ENCODE measurements around the gene SALL2. TPM values are rescaled to one million over a fixed set of nuclear protein-coding genes. Genes with fewer than 3 reads are reported as not detected.

Gene SALL2
- total RNA-seq, 1 experiment from 2014 or later, result 287 TPM

DNA sequence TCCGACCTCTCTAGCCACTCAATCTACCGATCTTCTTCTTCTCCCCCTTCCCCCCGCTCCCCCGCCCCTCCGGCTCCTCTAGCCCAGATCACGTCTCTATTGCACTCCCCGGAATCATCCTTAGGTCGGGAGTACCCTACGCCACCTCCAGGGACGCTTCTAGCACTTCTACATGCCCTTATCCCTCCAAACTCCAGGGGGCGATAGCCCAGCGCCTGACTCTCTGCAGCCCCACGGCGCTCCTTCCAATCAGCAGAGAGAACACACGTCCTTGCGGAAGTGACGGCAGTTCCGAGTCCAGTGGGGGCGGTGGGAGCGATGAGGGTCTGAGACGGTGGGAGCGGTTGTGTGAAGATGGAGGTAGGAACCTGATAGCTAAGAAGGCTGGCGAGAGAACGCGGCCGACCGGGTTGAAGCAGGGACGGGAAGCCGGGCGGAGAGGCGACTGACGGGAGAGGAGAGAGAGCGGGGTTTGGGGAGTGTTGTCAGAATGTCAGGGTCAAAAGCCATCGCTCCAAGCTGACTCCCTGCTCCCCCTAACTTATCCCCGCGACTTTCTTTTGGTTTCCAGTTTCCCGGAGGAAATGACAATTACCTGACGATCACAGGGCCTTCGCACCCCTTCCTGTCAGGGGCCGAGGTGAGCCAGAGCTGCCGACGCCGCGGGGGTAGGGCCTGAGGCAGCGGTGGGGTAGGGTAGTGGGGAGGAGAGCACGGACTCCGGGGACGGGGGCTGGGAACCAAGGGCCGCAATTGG, 49.0 kb downstream of the SALL2 start, which contains the start of the genes RAB2B and TOX4:
TSS of gene RAB2B (minus strand) at position 35 of the 757 bp plus-strand sequence. CDS start 87 bp downstream, outside the sequence.
TSS of gene TOX4 (plus strand) at position 271 of the 757 bp plus-strand sequence. CDS start at position 355, 84 bp downstream.
- Mint-ChIP-seq H3K36me3 (ENCODE audit: insufficient read depth in 1 of 3, low read depth in 3 of 3) (peaks cover 16 to 30% (median 29%) of the 10 kb centered on the region in 3 experiments; a peak in 6 of 7 replicates), H3K9me3 (no peaks in the 10 kb centered on the region; a peak in 1 of 5 replicates), H3K4me3 (peak within 1 kb of the TSS; percentile 98 to 100), H3K4me1 (peaks cover 8 to 13% of the 10 kb centered on the region in 2 experiments), H3K27me3 (ENCODE audit: low read depth) (no peaks in the 10 kb centered on the region), H3K27ac (peak within 1 kb of the TSS; percentile 97 to 99 (median 97))
- no peak within 1 kb of the TSS for H2BK15ac ChIP-seq (ENCODE audit: low read depth, low read length)
- peak; percentile 99 for DNase-seq
- WGBS (ENCODE audit: extremely low coverage, insufficient read length, low lambda C conversion rate), result no CpG with 5 or more reads among the region's 49 CpGs
- peak within 1 kb of the TSS; percentile 12 for H2BK5ac ChIP-seq (ENCODE audit: insufficient read length, low read length)
- H3K27ac ChIP-seq (ENCODE audit: insufficient read length, low read depth, low read length), result peak within 1 kb of the TSS; percentile 69
- no peak within 1 kb of the TSS for H2BK12ac ChIP-seq (ENCODE audit: insufficient read length, low read depth, low read length)
- H3K27me3 ChIP-seq (ENCODE audit: insufficient read depth, low read length), result no peaks in the 10 kb centered on the region
- no peaks in the 10 kb centered on the region for H3K9me3 ChIP-seq (ENCODE audit: control insufficient read depth, low read depth, low read length)
- no peaks in the 10 kb centered on the region for H3K4me1 ChIP-seq (ENCODE audit: insufficient read depth, low read length)
- H4K5ac ChIP-seq (ENCODE audit: insufficient read length, low read depth, low read length), result no peak within 1 kb of the TSS
- H3K9ac ChIP-seq (ENCODE audit: extremely low read depth, insufficient read length, low read length), result peak within 1 kb of the TSS; percentile 93
- H3K4me2 ChIP-seq (ENCODE audit: insufficient read depth, insufficient read length, low read length), result peak within 1 kb of the TSS; percentile 93
- H3K4ac ChIP-seq (ENCODE audit: low read depth, low read length), result no peak within 1 kb of the TSS
- peak within 1 kb of the TSS; percentile 73 for H3K14ac ChIP-seq (ENCODE audit: insufficient read depth, low read length)
- H3K79me2 ChIP-seq (ENCODE audit: insufficient read depth, low read length), result peaks cover 1% of the 10 kb centered on the region; the same call in 1 of the 2 replicates
- H2AK5ac ChIP-seq (ENCODE audit: insufficient read length, low read length), result no peak within 1 kb of the TSS
- H3K23ac ChIP-seq (ENCODE audit: insufficient read length, low read depth, low read length), result no peak within 1 kb of the TSS
- H3K56ac ChIP-seq (ENCODE audit: insufficient read length, low read depth, low read length), result no peak within 1 kb of the TSS
- no peak within 1 kb of the TSS for H4K8ac ChIP-seq (replicated peaks; ENCODE audit: insufficient read length, low read depth, low read length)
- no peak within 1 kb of the TSS for H4K91ac ChIP-seq (ENCODE audit: insufficient read length, low read depth, low read length)
- H3K79me1 ChIP-seq (ENCODE audit: insufficient read depth, low read depth, low read length, poor library complexity, severe bottlenecking), result peaks cover 5% of the 10 kb centered on the region
- no peak within 1 kb of the TSS for H2BK120ac ChIP-seq (ENCODE audit: low read depth, low read length, poor library complexity, severe bottlenecking)
- H2BK20ac ChIP-seq (ENCODE audit: low read depth, low read length, poor library complexity, severe bottlenecking), result no peak within 1 kb of the TSS
- TF ChIP-seq CTCF (conservative IDR thresholded peaks at IDR 0.05), result peak; percentile 94
- H3K23me2 ChIP-seq (ENCODE audit: insufficient read length, low read depth, low read length, poor library complexity, severe bottlenecking), result peaks cover 7% of the 10 kb centered on the region
- no peaks in the 10 kb centered on the region for H4K20me1 ChIP-seq (ENCODE audit: control insufficient read depth, insufficient read depth, insufficient read length)
- no peak within 1 kb of the TSS for H3T11ph ChIP-seq (ENCODE audit: low read length)
- peak within 1 kb of the TSS; percentile 89 for H2AFZ ChIP-seq (ENCODE audit: low read length)
- H3K18ac ChIP-seq (ENCODE audit: insufficient read length, low read depth, low read length), result peak within 1 kb of the TSS; percentile 92

Measured in H9 (cell line).